ENCODE data around the gene ITGAD. TPM values are rescaled to one million over a fixed set of nuclear protein-coding genes. Genes with fewer than 3 reads are reported as not detected.

ITGAD gene
- total and polyA plus RNA-seq, 2 of the 13 experiments (the other 11 are each of a cell fraction or from before 2014, with no cell fraction given): not detected

DNA sequence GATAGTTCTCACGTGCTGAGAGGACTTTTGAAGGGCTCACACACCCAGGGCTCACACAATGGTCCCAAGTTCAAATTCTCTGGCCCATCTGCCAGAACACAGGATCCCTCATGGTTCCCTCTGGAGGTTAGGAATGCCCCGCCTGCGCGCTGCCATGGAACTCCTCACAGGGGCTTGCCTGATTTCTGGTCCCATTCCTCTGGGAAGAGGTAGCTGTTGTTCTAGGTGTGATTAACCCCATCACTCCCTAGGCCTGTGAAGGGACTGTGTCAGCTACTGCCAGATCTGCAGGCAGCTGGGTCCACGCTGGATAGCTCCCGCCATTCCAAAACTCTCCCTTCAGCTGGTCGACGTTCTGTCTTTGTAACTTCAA lies 63.8 kb downstream of the ITGAD start (continued):
- TF ChIP-seq ZGPAT (CRISPR knock-in tag; IDR thresholded peaks at IDR 0.05) (no peak), ZBTB8A (CRISPR knock-in tag; IDR thresholded peaks at IDR 0.05; ENCODE audit: borderline replicate concordance, low read depth) (no peak), POLR2A (IDR thresholded peaks at IDR 0.05; ENCODE audit: insufficient read depth in 1 of 2, low read depth in 2 of 2, low read length in 2 of 2) (0 out of 4 replicates have a peak, but pooled peaks of 1 of the 2 experiments have one; percentile 35), ZNF605 (CRISPR knock-in tag; IDR thresholded peaks at IDR 0.05) (no peak; the same call in 1 of the 2 replicates), SP140L (CRISPR knock-in tag; IDR thresholded peaks at IDR 0.05; ENCODE audit: borderline replicate concordance) (no peak), PAWR (CRISPR knock-in tag; IDR thresholded peaks at IDR 0.05; ENCODE audit: borderline replicate concordance) (no peak), ZNF337 (CRISPR knock-in tag; IDR thresholded peaks at IDR 0.05; ENCODE audit: borderline replicate concordance, low read depth) (no peak), ZNF737 (CRISPR knock-in tag; IDR thresholded peaks at IDR 0.05; ENCODE audit: borderline replicate concordance) (no peak), TBX3 (IDR thresholded peaks at IDR 0.05; ENCODE audit: borderline replicate concordance) (no peak), ATF2 (CRISPR knock-in tag; IDR thresholded peaks at IDR 0.05) (0 out of 2 replicates have a peak, but pooled peaks have one; percentile 30), CCDC6 (CRISPR knock-in tag; IDR thresholded peaks at IDR 0.05) (no peak), RERE (CRISPR knock-in tag; IDR thresholded peaks at IDR 0.05; ENCODE audit: low read depth) (no peak), ZNF792 (CRISPR knock-in tag; IDR thresholded peaks at IDR 0.05) (no peak)
- TF ChIP-seq, protein P1, sequence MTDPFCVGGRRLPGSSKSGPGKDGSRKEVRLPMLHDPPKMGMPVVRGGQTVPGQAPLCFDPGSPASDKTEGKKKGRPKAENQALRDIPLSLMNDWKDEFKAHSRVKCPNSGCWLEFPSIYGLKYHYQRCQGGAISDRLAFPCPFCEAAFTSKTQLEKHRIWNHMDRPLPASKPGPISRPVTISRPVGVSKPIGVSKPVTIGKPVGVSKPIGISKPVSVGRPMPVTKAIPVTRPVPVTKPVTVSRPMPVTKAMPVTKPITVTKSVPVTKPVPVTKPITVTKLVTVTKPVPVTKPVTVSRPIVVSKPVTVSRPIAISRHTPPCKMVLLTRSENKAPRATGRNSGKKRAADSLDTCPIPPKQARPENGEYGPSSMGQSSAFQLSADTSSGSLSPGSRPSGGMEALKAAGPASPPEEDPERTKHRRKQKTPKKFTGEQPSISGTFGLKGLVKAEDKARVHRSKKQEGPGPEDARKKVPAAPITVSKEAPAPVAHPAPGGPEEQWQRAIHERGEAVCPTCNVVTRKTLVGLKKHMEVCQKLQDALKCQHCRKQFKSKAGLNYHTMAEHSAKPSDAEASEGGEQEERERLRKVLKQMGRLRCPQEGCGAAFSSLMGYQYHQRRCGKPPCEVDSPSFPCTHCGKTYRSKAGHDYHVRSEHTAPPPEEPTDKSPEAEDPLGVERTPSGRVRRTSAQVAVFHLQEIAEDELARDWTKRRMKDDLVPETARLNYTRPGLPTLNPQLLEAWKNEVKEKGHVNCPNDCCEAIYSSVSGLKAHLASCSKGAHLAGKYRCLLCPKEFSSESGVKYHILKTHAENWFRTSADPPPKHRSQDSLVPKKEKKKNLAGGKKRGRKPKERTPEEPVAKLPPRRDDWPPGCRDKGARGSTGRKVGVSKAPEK (CRISPR knock-in tag; IDR thresholded peaks at IDR 0.05; ENCODE audit: borderline replicate concordance): no peak
- TF ChIP-seq, protein P2, sequence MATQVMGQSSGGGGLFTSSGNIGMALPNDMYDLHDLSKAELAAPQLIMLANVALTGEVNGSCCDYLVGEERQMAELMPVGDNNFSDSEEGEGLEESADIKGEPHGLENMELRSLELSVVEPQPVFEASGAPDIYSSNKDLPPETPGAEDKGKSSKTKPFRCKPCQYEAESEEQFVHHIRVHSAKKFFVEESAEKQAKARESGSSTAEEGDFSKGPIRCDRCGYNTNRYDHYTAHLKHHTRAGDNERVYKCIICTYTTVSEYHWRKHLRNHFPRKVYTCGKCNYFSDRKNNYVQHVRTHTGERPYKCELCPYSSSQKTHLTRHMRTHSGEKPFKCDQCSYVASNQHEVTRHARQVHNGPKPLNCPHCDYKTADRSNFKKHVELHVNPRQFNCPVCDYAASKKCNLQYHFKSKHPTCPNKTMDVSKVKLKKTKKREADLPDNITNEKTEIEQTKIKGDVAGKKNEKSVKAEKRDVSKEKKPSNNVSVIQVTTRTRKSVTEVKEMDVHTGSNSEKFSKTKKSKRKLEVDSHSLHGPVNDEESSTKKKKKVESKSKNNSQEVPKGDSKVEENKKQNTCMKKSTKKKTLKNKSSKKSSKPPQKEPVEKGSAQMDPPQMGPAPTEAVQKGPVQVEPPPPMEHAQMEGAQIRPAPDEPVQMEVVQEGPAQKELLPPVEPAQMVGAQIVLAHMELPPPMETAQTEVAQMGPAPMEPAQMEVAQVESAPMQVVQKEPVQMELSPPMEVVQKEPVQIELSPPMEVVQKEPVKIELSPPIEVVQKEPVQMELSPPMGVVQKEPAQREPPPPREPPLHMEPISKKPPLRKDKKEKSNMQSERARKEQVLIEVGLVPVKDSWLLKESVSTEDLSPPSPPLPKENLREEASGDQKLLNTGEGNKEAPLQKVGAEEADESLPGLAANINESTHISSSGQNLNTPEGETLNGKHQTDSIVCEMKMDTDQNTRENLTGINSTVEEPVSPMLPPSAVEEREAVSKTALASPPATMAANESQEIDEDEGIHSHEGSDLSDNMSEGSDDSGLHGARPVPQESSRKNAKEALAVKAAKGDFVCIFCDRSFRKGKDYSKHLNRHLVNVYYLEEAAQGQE (IDR thresholded peaks at IDR 0.05; ENCODE audit: borderline replicate concordance in 1 of 2, low read depth in 1 of 2, low read length in 2 of 2): peak; percentile 6 to 77

All from HepG2 (cell line).